Neuronal stem cell (in vitro differentiated cells): ENCODE data around the gene NTRK3.
A peak's percentile ranks its signal among the peaks of the same experiment; 100 is the strongest.

ENCODE experiments used
- DNase-seq: peaks from one replicate; pipeline ENCODE4 v3.0.0-alpha.2; 2013; ENCODE audit warnings: low spot score
- H2AFZ ChIP-seq: one replicate; pipeline ENCODE4 v1.6.1; 2013; ENCODE audit warnings: mild to moderate bottlenecking, low read length, inconsistent platforms
- H2AK5ac ChIP-seq: 2 replicates; pipeline ENCODE4 v1.6.1; 2013; ENCODE audit warnings: low read depth, mild to moderate bottlenecking, inconsistent platforms, low read length, moderate library complexity, mixed read lengths
- H2BK120ac ChIP-seq: 2 replicates; pipeline ENCODE4 v1.6.1; 2013; ENCODE audit warnings: low read depth, mild to moderate bottlenecking, inconsistent platforms, low read length, moderate library complexity, mixed read lengths
- H2BK12ac ChIP-seq: one replicate; pipeline ENCODE4 v1.6.1; 2013; ENCODE audit warnings: low read length, inconsistent platforms
- H2BK15ac ChIP-seq: 2 replicates; pipeline ENCODE4 v1.6.1; 2013; ENCODE audit warnings: mild to moderate bottlenecking, low read length, inconsistent platforms, mixed read lengths
- H2BK5ac ChIP-seq: one replicate; pipeline ENCODE4 v1.6.1; 2013; ENCODE audit warnings: inconsistent platforms, mild to moderate bottlenecking, low read length, moderate library complexity
- H3K14ac ChIP-seq: one replicate; pipeline ENCODE4 v1.6.1; 2013; ENCODE audit warnings: low read length, inconsistent platforms
- H3K18ac ChIP-seq: 2 replicates; pipeline ENCODE4 v1.6.1; 2013; ENCODE audit warnings: low read length, inconsistent platforms
- H3K23ac ChIP-seq: 2 replicates; pipeline ENCODE4 v1.6.1; 2013; ENCODE audit warnings: low read depth, mild to moderate bottlenecking, mixed read lengths, low read length, inconsistent platforms; ENCODE audit not compliant: poor library complexity
- H3K27ac ChIP-seq: replicated peaks from 3 replicates; pipeline ENCODE4 v1.5.1; 2013; ENCODE audit warnings: low read length, inconsistent platforms
- H3K27me3 ChIP-seq, 3 experiments: 2 replicates each; pipeline ENCODE4 v1.6.1; 2013; ENCODE audit warnings: low read length in 3 of 3, mild to moderate bottlenecking in 2 of 3, inconsistent platforms in 1 of 3, low read depth in 1 of 3, mixed read lengths in 1 of 3, moderate library complexity in 1 of 3; ENCODE audit not compliant: control insufficient read depth in 3 of 3, insufficient read depth in 3 of 3
- H3K36me3 ChIP-seq, 2 donors: replicated peaks in 1 of 2; 2 replicates each; pipeline ENCODE4 v1.6.1; 2013; ENCODE audit warnings: low read length in 2 of 2; ENCODE audit not compliant: control insufficient read depth in 2 of 2, insufficient read depth in 2 of 2
- H3K4ac ChIP-seq: 2 replicates; pipeline ENCODE4 v1.6.1; 2013; ENCODE audit warnings: inconsistent platforms, mild to moderate bottlenecking, low read length, moderate library complexity
- H3K4me1 ChIP-seq, 2 donors: 1 replicate in 1 of 2; 2 replicates in 1 of 2; pipeline ENCODE4 v1.6.1; 2013; ENCODE audit warnings: low read length in 2 of 2, low read depth in 1 of 2; ENCODE audit not compliant: control insufficient read depth in 2 of 2, insufficient read depth in 1 of 2
- H3K4me2 ChIP-seq: one replicate; pipeline ENCODE4 v1.6.1; 2013; ENCODE audit warnings: mild to moderate bottlenecking, low read length, inconsistent platforms; ENCODE audit not compliant: insufficient read depth, poor library complexity, severe bottlenecking
- H3K4me3 ChIP-seq, 2 donors: 2 replicates each; pipeline ENCODE4 v1.5.1; 2013; ENCODE audit warnings: low read length in 2 of 2, mild to moderate bottlenecking in 2 of 2, inconsistent platforms in 1 of 2, moderate library complexity in 1 of 2
- H3K79me1 ChIP-seq: one replicate; pipeline ENCODE4 v1.6.1; 2013; ENCODE audit warnings: low read depth, mild to moderate bottlenecking, inconsistent platforms, low read length, moderate library complexity
- H3K9ac ChIP-seq: one replicate; pipeline ENCODE4 v1.6.1; 2013; ENCODE audit warnings: mild to moderate bottlenecking, low read depth, low read length, inconsistent platforms; ENCODE audit not compliant: poor library complexity
- H3K9me3 ChIP-seq, 2 donors: replicated peaks in 1 of 2; 2 replicates each; pipeline versions ENCODE3 to v1.6.1; 2013; ENCODE audit warnings: low read length in 2 of 2, mild to moderate bottlenecking in 2 of 2, inconsistent platforms in 1 of 2, low read depth in 1 of 2, mixed read lengths in 1 of 2, moderate library complexity in 1 of 2; ENCODE audit not compliant: control insufficient read depth in 2 of 2, insufficient read depth in 1 of 2
- H4K8ac ChIP-seq: one replicate; pipeline ENCODE4 v1.6.1; 2013; ENCODE audit warnings: low read depth, mild to moderate bottlenecking, inconsistent platforms, low read length, moderate library complexity
- H4K91ac ChIP-seq: one replicate; pipeline ENCODE4 v1.6.1; 2013; ENCODE audit warnings: low read length, low read depth, mild to moderate bottlenecking, inconsistent platforms; ENCODE audit not compliant: poor library complexity
- WGBS, 2 donors: extraction: QIAGEN DNeasy Blood & Tissue Kit; methylation state at CpG; one replicate each; pipeline ENCODE4 v1.1.7; 2013; ENCODE audit warnings: missing lambda C conversion rate in 2 of 2, mixed read lengths in 1 of 2; ENCODE audit not compliant: insufficient read length in 2 of 2, insufficient replicate concordance in 1 of 2; ENCODE audit errors: extremely low coverage in 2 of 2; 5-methylcytosine and 5-hydroxymethylcytosine counted together

Gene NTRK3

DNA sequence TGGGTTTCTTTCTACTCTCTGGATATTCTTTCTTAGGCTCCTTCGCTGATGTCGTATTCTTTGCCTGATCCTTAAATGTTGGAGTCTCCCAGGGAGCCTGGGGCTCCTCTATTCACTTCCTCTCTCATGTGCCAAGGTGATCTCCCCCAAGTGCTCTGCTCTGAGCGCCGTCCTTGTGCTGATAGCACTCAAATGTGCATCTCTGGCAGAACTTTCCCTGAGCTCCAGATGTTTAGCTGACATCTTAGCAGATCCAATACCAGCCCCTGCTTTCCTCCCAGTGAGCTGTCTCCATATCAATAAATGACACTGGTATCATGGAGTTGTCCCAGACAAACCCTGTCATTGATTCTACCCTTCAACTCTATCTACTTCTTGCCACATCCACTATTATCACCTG lies 62.4 kb downstream of the NTRK3 start:
- Histone ChIP-seq H3K27me3 (no peaks in the 10 kb centered on the region), H3K14ac (peak overlapping the region; percentile 10), H4K91ac (no peak overlapping the region), H3K9ac (no peak overlapping the region), H2AK5ac (no peak overlapping the region), H3K4me3 (no peak overlapping the region), H4K8ac (no peak overlapping the region), H3K27ac (no peak overlapping the region), H3K36me3 (no peaks in the 10 kb centered on the region), H3K18ac (no peak overlapping the region), H3K4me1 (no peaks in the 10 kb centered on the region), H2BK5ac (no peak overlapping the region), H2BK12ac (no peak overlapping the region), H2BK15ac (no peak overlapping the region), H3K4me2 (no peak overlapping the region), H3K4ac (no peak overlapping the region), H2BK120ac (no peak overlapping the region), H3K79me1 (no peaks in the 10 kb centered on the region), H2AFZ (no peak overlapping the region), H3K9me3 (no peaks in the 10 kb centered on the region), H3K23ac (no peak overlapping the region)
- WGBS, 2 donors: no CpG with 5 or more reads among the region's 4 CpGs
- no peak for DNase-seq

- Histone ChIP-seq H3K4ac (no peak overlapping the region), H3K9me3 (no peaks in the 10 kb centered on the region), H3K36me3 (no peaks in the 10 kb centered on the region), H3K27ac (no peak overlapping the region), H2BK15ac (no peak overlapping the region), H2AK5ac (no peak overlapping the region), H3K4me1 (no peaks in the 10 kb centered on the region), H3K4me3 (no peak overlapping the region), H3K23ac (no peak overlapping the region), H3K18ac (no peak overlapping the region), H3K79me1 (peaks cover 2% of the 10 kb centered on the region), H2BK12ac (no peak overlapping the region), H3K9ac (peak overlapping the region; percentile 38), H4K91ac (no peak overlapping the region), H2BK120ac (no peak overlapping the region), H2AFZ (no peak overlapping the region), H2BK5ac (no peak overlapping the region), H3K14ac (no peak overlapping the region), H3K4me2 (no peak overlapping the region), H3K27me3 (no peaks in the 10 kb centered on the region), H4K8ac (no peak overlapping the region)
- DNase-seq: no peak
- WGBS, 2 donors: no CpG with 5 or more reads among the region's 4 CpGs
Observed at GRCh38 chr15:88193415-88193814, 63.1 kb downstream of the NTRK3 start.

DNA sequence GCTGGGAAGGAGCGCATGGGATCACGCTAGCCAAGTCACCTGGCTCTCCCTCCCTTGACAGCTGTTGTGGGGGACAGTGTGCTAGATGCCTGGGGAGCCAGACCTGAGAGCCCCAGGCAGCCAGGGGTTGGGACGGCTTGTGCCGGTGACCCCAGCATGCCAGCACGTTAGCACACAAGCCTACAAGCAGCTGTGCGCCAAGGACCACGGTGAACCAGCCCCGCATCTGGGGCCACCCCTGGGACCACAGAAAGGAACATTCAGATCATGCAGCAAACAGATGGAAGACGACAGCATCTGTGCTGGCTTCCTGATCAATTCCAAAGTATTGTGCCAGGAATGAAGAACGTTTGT lies 64.8 kb downstream of the NTRK3 start:
- Histone ChIP-seq H4K8ac (no peak overlapping the region), H3K79me1 (peaks cover 2% of the 10 kb centered on the region), H2BK5ac (no peak overlapping the region), H3K9me3 (no peaks in the 10 kb centered on the region), H3K4me3 (no peak overlapping the region), H2BK120ac (no peak overlapping the region), H2AK5ac (no peak overlapping the region), H3K23ac (no peak overlapping the region), H3K14ac (no peak overlapping the region), H3K18ac (peak overlapping the region; percentile 20), H2AFZ (no peak overlapping the region), H2BK12ac (no peak overlapping the region), H4K91ac (no peak overlapping the region), H3K4me1 (no peaks in the 10 kb centered on the region), H3K27me3 (no peaks in the 10 kb centered on the region), H3K36me3 (no peaks in the 10 kb centered on the region), H2BK15ac (no peak overlapping the region), H3K4me2 (no peak overlapping the region), H3K27ac (no peak overlapping the region), H3K9ac (no peak overlapping the region), H3K4ac (no peak overlapping the region)
- no peak for DNase-seq
- WGBS, 2 donors: no CpG with 5 or more reads among the region's 10 CpGs

DNA sequence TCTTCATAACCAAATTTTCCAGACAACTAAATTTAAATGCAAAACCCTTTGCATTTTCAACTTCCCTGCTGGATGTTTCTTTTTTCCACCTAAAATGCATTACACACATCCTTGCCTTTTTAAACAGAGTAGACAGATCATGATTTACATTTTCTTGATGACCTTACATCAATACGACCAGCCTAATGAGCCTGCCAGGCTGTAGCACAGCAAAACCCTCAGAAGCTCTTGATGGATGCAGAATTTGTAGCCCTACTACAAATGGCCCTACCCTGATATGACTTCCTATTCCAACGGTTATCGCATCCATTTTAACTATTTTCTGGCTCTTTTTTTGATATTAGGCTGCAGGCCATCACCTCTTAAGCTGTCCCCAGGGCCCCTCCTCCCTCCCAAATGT lies 66.3 kb downstream of the NTRK3 start:
- H4K91ac ChIP-seq: no peak overlapping the region
- no peak overlapping the region for H3K9ac ChIP-seq
- H2BK120ac ChIP-seq: no peak overlapping the region
- H3K4me2 ChIP-seq: no peak overlapping the region
- no peaks in the 10 kb centered on the region for H3K4me1 ChIP-seq
- H4K8ac ChIP-seq: no peak overlapping the region
- no peak overlapping the region for H3K23ac ChIP-seq
- peaks cover 2% of the 10 kb centered on the region for H3K79me1 ChIP-seq
- WGBS, 2 donors: no CpG with 5 or more reads among the region's 3 CpGs
- H3K27ac ChIP-seq: no peak overlapping the region
- no peak overlapping the region for H3K4me3 ChIP-seq
- no peaks in the 10 kb centered on the region for H3K27me3 ChIP-seq
- no peak for DNase-seq
- no peak overlapping the region for H2BK5ac ChIP-seq
- no peak overlapping the region for H2AK5ac ChIP-seq
- no peak overlapping the region for H3K14ac ChIP-seq
- H3K9me3 ChIP-seq: no peaks in the 10 kb centered on the region
- no peak overlapping the region for H2AFZ ChIP-seq
- H2BK15ac ChIP-seq: no peak overlapping the region
- no peak overlapping the region for H3K4ac ChIP-seq
- H3K18ac ChIP-seq: no peak overlapping the region
- no peaks in the 10 kb centered on the region for H3K36me3 ChIP-seq
- H2BK12ac ChIP-seq: no peak overlapping the region
